Stomach (tissue), 4 donors: ENCODE data around the gene LRRC4C.

Experiments used
- POLR2A ChIP-seq, 4 donors: fragments of 450-650 bp; IDR thresholded peaks; one replicate each; pipeline ENCODE4 v1.6.1; 2016; ENCODE audit warnings: antibody characterized with exemption in 4 of 4, control low read depth in 2 of 4, mild to moderate bottlenecking in 1 of 4, moderate library complexity in 1 of 4
- POLR2AphosphoS5 ChIP-seq, 3 donors: sonication (generic); formaldehyde crosslinking; IDR thresholded peaks; one replicate each; pipeline ENCODE4 v1.6.1; 2016; ENCODE audit warnings: antibody characterized with exemption in 3 of 3
- TF ChIP-seq, protein P1 (sequence below), 7 experiments: fragments of 450-650 bp in 4 of 7; fragments of 200-600 bp in 3 of 7; sonication (generic) in 3 of 7; IDR thresholded peaks; one replicate each; pipeline ENCODE4 v1.5.1; 2016 to 2019; ENCODE audit warnings: antibody characterized with exemption in 7 of 7, control low read depth in 2 of 7, mild to moderate bottlenecking in 1 of 7

- TF ChIP-seq, protein P1, sequence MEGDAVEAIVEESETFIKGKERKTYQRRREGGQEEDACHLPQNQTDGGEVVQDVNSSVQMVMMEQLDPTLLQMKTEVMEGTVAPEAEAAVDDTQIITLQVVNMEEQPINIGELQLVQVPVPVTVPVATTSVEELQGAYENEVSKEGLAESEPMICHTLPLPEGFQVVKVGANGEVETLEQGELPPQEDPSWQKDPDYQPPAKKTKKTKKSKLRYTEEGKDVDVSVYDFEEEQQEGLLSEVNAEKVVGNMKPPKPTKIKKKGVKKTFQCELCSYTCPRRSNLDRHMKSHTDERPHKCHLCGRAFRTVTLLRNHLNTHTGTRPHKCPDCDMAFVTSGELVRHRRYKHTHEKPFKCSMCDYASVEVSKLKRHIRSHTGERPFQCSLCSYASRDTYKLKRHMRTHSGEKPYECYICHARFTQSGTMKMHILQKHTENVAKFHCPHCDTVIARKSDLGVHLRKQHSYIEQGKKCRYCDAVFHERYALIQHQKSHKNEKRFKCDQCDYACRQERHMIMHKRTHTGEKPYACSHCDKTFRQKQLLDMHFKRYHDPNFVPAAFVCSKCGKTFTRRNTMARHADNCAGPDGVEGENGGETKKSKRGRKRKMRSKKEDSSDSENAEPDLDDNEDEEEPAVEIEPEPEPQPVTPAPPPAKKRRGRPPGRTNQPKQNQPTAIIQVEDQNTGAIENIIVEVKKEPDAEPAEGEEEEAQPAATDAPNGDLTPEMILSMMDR (IDR thresholded peaks at IDR 0.05): no peak
- TF ChIP-seq POLR2A (IDR thresholded peaks at IDR 0.05) (no peak), POLR2AphosphoS5 (IDR thresholded peaks at IDR 0.05) (no peak)
Measured at GRCh38 chr11:41047229-41047628, 412.2 kb downstream of the LRRC4C start.
